Panc1 (cell line): Measurements from ENCODE around the gene CHST6.

ENCODE experiments used
- POLR2AphosphoS5 ChIP-seq: IDR thresholded peaks from 2 replicates; pipeline ENCODE4 v1.6.1; 2012; ENCODE audit warnings: mild to moderate bottlenecking, low read depth, low read length, moderate library complexity
- TCF7L2 ChIP-seq: IDR thresholded peaks from 2 replicates; pipeline ENCODE4 v1.6.1; 2011; ENCODE audit warnings: mild to moderate bottlenecking, low read depth, low read length, inconsistent platforms
- TF ChIP-seq, protein P1 (sequence below): fragments of 450-650 bp; IDR thresholded peaks from 2 replicates; pipeline ENCODE4 v1.5.1; 2017; ENCODE audit warnings: mild to moderate bottlenecking
- TF ChIP-seq, protein P2 (sequence below), 2 experiments: IDR thresholded peaks; 2 replicates each; pipeline ENCODE4 v1.6.1; 2011 to 2012; ENCODE audit warnings: low read depth in 2 of 2, control low read depth in 1 of 2, low read length in 1 of 2, mild to moderate bottlenecking in 1 of 2, moderate library complexity in 1 of 2; ENCODE audit not compliant: insufficient read depth in 1 of 2

GRCh38 chr16:75526032-75526790 lies 31.0 kb upstream of the CHST6 start:
- TF ChIP-seq, protein P1, sequence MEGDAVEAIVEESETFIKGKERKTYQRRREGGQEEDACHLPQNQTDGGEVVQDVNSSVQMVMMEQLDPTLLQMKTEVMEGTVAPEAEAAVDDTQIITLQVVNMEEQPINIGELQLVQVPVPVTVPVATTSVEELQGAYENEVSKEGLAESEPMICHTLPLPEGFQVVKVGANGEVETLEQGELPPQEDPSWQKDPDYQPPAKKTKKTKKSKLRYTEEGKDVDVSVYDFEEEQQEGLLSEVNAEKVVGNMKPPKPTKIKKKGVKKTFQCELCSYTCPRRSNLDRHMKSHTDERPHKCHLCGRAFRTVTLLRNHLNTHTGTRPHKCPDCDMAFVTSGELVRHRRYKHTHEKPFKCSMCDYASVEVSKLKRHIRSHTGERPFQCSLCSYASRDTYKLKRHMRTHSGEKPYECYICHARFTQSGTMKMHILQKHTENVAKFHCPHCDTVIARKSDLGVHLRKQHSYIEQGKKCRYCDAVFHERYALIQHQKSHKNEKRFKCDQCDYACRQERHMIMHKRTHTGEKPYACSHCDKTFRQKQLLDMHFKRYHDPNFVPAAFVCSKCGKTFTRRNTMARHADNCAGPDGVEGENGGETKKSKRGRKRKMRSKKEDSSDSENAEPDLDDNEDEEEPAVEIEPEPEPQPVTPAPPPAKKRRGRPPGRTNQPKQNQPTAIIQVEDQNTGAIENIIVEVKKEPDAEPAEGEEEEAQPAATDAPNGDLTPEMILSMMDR = no peak
- TF ChIP-seq POLR2AphosphoS5 = no peak
- TF ChIP-seq, protein P2, sequence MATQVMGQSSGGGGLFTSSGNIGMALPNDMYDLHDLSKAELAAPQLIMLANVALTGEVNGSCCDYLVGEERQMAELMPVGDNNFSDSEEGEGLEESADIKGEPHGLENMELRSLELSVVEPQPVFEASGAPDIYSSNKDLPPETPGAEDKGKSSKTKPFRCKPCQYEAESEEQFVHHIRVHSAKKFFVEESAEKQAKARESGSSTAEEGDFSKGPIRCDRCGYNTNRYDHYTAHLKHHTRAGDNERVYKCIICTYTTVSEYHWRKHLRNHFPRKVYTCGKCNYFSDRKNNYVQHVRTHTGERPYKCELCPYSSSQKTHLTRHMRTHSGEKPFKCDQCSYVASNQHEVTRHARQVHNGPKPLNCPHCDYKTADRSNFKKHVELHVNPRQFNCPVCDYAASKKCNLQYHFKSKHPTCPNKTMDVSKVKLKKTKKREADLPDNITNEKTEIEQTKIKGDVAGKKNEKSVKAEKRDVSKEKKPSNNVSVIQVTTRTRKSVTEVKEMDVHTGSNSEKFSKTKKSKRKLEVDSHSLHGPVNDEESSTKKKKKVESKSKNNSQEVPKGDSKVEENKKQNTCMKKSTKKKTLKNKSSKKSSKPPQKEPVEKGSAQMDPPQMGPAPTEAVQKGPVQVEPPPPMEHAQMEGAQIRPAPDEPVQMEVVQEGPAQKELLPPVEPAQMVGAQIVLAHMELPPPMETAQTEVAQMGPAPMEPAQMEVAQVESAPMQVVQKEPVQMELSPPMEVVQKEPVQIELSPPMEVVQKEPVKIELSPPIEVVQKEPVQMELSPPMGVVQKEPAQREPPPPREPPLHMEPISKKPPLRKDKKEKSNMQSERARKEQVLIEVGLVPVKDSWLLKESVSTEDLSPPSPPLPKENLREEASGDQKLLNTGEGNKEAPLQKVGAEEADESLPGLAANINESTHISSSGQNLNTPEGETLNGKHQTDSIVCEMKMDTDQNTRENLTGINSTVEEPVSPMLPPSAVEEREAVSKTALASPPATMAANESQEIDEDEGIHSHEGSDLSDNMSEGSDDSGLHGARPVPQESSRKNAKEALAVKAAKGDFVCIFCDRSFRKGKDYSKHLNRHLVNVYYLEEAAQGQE (IDR thresholded peaks at IDR 0.05; ENCODE audit: insufficient read depth in 1 of 2, low read depth in 2 of 2, low read length in 1 of 2) = no peak
- TF ChIP-seq TCF7L2 = no peak
